Aorta (tissue), 5 donors: Measurements from ENCODE around the gene B4GALNT4. TPM values are rescaled to one million over a fixed set of nuclear protein-coding genes. Genes with fewer than 3 reads are reported as not detected.
"Not testable (repeated sequence)": the region's sequence is repeated elsewhere in the genome, so short reads cannot be mapped to it uniquely, and the experiment has no call there.

Experiments
- ATAC-seq: fragments of 200-7000 bp; cut with Tn5 transposase; one replicate; pipeline ENCODE4 v1.9.1; 2022; ENCODE audit warnings: moderate library complexity; ENCODE audit not compliant: low FRiP score
- DNase-seq, 2 donors: peaks; one replicate each; pipeline ENCODE4 v3.0.0-alpha.2; 2020
- H3K27ac ChIP-seq, 2 donors: one replicate each; pipeline ENCODE4 v1.5.1; 2013; ENCODE audit warnings: low read length in 2 of 2, mild to moderate bottlenecking in 2 of 2, moderate library complexity in 2 of 2, control low read depth in 1 of 2, inconsistent platforms in 1 of 2, low read depth in 1 of 2
- H3K27me3 ChIP-seq, 2 donors: one replicate each; pipeline ENCODE4 v1.6.1; 2013; ENCODE audit warnings: control low read depth in 1 of 2, low read length in 1 of 2, mild to moderate bottlenecking in 1 of 2, moderate library complexity in 1 of 2; ENCODE audit not compliant: insufficient read depth in 2 of 2, control insufficient read depth in 1 of 2
- H3K36me3 ChIP-seq, 2 donors: one replicate each; pipeline ENCODE4 v1.6.1; 2013; ENCODE audit warnings: control low read depth in 1 of 2, low read length in 1 of 2, mild to moderate bottlenecking in 1 of 2; ENCODE audit not compliant: insufficient read depth in 2 of 2, control insufficient read depth in 1 of 2
- H3K4me1 ChIP-seq, 2 donors: one replicate each; pipeline ENCODE4 v1.6.1; 2013; ENCODE audit warnings: low read length in 2 of 2, control low read depth in 1 of 2, mild to moderate bottlenecking in 1 of 2, moderate library complexity in 1 of 2; ENCODE audit not compliant: insufficient read depth in 2 of 2, control insufficient read depth in 1 of 2
- H3K4me3 ChIP-seq, 2 donors: one replicate each; pipeline ENCODE4 v1.5.1; 2013; ENCODE audit warnings: low read length in 2 of 2, control low read depth in 1 of 2, mild to moderate bottlenecking in 1 of 2
- H3K9me3 ChIP-seq: one replicate; pipeline ENCODE4 v1.6.1; 2013; ENCODE audit warnings: mild to moderate bottlenecking, low read length; ENCODE audit not compliant: control insufficient read depth
- WGBS, 2 donors: extraction: QIAGEN DNeasy Blood & Tissue Kit; methylation state at CpG; one replicate each; pipeline ENCODE4 v1.1.7; 2013; 5-methylcytosine and 5-hydroxymethylcytosine counted together
- intact Hi-C, 2 donors: fragments of 100-400 bp; cut with DNase I; formaldehyde crosslinking; loops; one replicate each; pipeline versions ENCODE4 v1.14.2 to v1.15.0; 2022
- long read RNA-seq, 2 donors: library from polyadenylated mRNA; unstranded; transcript quantifications; one replicate each; pipeline ENCODE4 v2.0.0, GENCODE V29; 2020 to 2021
- polyA plus RNA-seq, 2 donors: library from polyadenylated mRNA; stranded (reverse); fragments of 200-250 nt; gene quantifications; one replicate each; pipeline ENCODE4 v1.2.3, GENCODE V29; 2013
- total RNA-seq, 2 donors: library from RNA; stranded (reverse); fragmentation: NEBNext Ultra II Directional; extraction: Animal tissue kit (Norgen Biotek cat#: 25700); gene quantifications; one replicate each; pipeline ENCODE4 v1.2.1, GENCODE V29; 2021
- donor health status: healthy with polysubstance abuse.
- donor health status: Bipolar disorder and iron deficiency.
- donor health status: DM: no; HTN: no; CAD: no.
- donor health status: DM: no; HTN: no; CAD: no.
- donor health status: DM: yes; HTN: yes; CAD: no.

Gene B4GALNT4, protein sequence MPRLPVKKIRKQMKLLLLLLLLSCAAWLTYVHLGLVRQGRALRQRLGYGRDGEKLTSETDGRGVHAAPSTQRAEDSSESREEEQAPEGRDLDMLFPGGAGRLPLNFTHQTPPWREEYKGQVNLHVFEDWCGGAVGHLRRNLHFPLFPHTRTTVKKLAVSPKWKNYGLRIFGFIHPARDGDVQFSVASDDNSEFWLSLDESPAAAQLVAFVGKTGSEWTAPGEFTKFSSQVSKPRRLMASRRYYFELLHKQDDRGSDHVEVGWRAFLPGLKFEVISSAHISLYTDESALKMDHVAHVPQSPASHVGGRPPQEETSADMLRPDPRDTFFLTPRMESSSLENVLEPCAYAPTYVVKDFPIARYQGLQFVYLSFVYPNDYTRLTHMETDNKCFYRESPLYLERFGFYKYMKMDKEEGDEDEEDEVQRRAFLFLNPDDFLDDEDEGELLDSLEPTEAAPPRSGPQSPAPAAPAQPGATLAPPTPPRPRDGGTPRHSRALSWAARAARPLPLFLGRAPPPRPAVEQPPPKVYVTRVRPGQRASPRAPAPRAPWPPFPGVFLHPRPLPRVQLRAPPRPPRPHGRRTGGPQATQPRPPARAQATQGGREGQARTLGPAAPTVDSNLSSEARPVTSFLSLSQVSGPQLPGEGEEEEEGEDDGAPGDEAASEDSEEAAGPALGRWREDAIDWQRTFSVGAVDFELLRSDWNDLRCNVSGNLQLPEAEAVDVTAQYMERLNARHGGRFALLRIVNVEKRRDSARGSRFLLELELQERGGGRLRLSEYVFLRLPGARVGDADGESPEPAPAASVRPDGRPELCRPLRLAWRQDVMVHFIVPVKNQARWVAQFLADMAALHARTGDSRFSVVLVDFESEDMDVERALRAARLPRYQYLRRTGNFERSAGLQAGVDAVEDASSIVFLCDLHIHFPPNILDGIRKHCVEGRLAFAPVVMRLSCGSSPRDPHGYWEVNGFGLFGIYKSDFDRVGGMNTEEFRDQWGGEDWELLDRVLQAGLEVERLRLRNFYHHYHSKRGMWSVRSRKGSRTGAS
- total RNA-seq (1 to 10 TPM in 1 of 2 donors, under 1 TPM in 1; 0.58 to 3.2 TPM), polyA plus RNA-seq (1 to 10 TPM in 1 of 2 donors, under 1 TPM in 1; 0.38 to 4.6 TPM)
- long read RNA-seq, donor 1 = 0 reads
- long read RNA-seq, donor 2, partial matches to known transcripts = 1 of 2 reads
- long read RNA-seq, donor 2, other reads (novel, unspliced or antisense) = 0 of 2 reads

DNA sequence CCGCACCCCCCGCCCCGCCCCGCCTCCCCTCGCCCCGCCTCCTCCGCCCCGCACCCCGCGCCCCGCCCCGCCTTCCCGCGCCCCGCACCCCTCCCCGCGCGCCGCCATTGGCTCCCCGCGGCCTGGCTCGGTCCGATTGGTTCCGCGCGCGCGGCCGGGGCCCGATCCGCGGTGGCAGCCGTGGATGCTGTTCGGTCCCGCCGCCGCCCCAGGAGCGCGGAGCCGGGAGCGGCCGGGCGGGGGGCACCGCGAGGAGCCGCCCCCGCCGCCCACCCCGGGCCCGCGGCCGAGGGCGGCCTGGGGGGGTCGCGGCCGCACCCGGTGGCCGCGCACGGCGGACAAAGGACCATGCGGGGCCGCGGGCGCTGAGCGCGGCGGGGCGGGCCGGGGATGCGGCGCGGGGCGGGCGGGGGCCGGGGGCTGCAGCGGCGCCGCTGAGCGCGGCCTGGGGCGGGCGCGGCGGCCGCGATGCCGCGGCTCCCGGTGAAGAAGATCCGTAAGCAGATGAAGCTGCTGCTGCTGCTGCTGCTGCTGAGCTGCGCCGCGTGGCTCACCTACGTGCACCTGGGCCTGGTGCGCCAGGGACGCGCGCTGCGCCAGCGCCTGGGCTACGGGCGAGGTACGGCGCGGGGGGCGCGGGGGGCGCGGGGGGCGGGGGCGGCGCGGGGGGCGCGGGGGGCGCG is at the start of gene B4GALNT4:
B4GALNT4 (plus strand) TSS at position 164 of the 683 bp plus-strand sequence; CDS start at position 469, 305 bp downstream.
- no peaks in the 10 kb centered on the region for H3K4me1 ChIP-seq
- H3K27me3 ChIP-seq = no peaks in the 10 kb centered on the region
- peak within 1 kb of the TSS in 1 of 2 donors; percentile 12 for H3K4me3 ChIP-seq
- H3K27ac ChIP-seq = no peak within 1 kb of the TSS
- WGBS, 2 donors = 1% methylated on average over 36 to 117 of the region's 118 CpGs
- intact Hi-C loops = no loop called here
- no peaks in the 10 kb centered on the region for H3K36me3 ChIP-seq
- H3K9me3 ChIP-seq = no peaks in the 10 kb centered on the region
- DNase-seq = no peak
- ATAC-seq = no peak

DNA sequence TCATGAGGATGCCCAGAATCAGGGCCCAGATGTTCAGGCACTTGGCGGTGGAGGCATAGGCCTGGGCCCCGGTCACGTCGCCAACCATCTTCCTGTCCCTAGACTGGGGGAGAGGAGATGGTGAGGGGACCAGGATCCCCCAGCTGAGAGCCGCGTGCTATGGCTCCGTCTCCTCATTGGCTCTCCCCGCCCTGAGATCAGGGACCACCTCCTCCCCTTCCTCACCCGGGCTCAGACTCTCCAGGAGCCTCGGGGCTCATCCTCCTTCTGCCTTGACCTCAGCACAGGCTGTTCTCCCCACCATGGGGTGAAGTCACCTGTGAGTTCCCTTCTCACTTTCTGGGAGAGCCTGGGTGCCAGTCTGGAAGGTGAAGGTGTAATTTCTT is 49.4 kb upstream of the B4GALNT4 start:
- not testable (repeated sequence) for H3K9me3 ChIP-seq, H3K36me3 ChIP-seq, DNase-seq, H3K4me1 ChIP-seq, H3K27me3 ChIP-seq
- H3K27ac ChIP-seq = peak overlapping the region; percentile 58 to 97
- 0 to 2% methylated on average over 6 to 10 of the region's 10 CpGs for WGBS, 2 donors
- intact Hi-C loops = loop anchor here in 1 of 2 donors (5.0 kb wide), 1 partner anchor 37 kb away; no protein-coding TSS in a partner anchor
- ATAC-seq = peak; percentile 0
- peak overlapping the region in 1 of 2 donors; percentile 87 for H3K4me3 ChIP-seq

DNA sequence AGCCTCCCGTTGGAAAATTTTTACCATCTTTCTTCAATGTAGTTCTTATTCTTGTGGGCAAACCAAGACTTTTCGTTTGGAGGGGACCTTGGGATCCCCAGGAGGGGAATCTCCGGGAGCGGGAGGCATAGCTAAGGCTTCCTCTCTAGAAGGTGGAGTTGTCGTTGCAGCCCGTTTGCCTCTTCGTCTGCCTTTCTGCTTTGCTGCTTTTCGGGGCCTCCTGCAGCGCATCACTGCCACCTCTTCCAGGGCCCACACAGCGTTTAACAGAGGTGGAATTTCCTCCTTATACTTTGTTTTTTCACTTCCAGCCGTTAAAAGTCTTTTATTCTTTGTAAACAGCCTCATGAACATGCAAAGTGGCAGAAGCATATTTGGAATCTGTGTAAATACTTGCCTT is 45.1 kb upstream of the B4GALNT4 start:
- ATAC-seq (no peak), DNase-seq (peak in 1 of 2 donors; percentile 41)
- H3K27me3 ChIP-seq = no peaks in the 10 kb centered on the region
- H3K27ac ChIP-seq = no peak overlapping the region
- no peaks in the 10 kb centered on the region for H3K9me3 ChIP-seq
- H3K4me3 ChIP-seq = no peak overlapping the region
- intact Hi-C loops = loop anchor here in 1 of 2 donors (5.0 kb wide), 1 partner anchor 33 kb away; no protein-coding TSS in a partner anchor
- no peaks in the 10 kb centered on the region for H3K36me3 ChIP-seq
- no peaks in the 10 kb centered on the region for H3K4me1 ChIP-seq
- WGBS, 2 donors = 84 to 85% methylated on average over 11 of the region's 11 CpGs

DNA sequence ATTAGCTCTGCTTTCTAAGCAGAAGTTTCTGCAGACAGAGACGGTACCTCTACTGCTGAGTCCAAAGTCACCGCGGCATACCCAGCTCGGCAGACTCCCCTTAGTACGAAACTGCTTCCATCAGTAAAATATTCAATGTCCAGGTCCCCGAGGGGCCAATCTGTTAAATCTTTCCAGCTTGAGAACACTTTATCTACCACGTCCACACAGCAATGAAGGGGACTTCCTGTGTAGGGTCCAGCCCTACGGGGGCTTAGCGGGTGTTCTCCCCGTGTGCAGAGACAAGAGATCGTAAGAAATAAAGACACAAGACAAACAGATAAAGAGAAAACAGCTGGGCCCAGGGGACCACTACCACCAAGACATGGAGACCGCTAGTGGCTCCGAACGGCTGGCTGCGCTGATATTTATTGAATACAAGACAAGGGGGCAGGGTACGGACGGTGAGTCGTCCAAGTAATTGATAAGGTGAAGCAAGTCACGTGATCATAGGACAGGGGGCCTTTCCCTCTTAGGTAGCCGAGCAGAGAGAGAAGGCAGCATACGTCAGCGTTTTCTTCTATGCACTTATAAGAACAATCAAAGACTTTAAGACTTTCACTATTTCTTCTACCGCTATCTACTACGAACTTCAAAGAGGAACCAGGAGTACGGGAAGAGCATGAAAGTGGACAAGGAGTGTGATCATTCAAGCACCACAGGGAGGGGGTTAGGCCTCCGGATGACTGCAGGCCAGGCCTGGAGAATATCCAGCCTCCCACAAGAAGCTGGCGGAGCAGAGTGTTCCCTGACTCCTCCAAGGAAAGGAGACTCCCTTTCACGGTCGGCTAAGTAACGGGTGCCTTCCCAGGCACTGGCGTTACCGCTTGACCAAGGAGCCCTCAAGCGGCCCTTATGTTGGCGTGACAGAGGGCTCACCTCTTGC is 44.4 kb upstream of the B4GALNT4 start:
- not testable (repeated sequence) for H3K4me1 ChIP-seq
- intact Hi-C loops = loop anchor here in 1 of 2 donors (5.0 kb wide), 1 partner anchor 32 kb away; no protein-coding TSS in a partner anchor

DNA sequence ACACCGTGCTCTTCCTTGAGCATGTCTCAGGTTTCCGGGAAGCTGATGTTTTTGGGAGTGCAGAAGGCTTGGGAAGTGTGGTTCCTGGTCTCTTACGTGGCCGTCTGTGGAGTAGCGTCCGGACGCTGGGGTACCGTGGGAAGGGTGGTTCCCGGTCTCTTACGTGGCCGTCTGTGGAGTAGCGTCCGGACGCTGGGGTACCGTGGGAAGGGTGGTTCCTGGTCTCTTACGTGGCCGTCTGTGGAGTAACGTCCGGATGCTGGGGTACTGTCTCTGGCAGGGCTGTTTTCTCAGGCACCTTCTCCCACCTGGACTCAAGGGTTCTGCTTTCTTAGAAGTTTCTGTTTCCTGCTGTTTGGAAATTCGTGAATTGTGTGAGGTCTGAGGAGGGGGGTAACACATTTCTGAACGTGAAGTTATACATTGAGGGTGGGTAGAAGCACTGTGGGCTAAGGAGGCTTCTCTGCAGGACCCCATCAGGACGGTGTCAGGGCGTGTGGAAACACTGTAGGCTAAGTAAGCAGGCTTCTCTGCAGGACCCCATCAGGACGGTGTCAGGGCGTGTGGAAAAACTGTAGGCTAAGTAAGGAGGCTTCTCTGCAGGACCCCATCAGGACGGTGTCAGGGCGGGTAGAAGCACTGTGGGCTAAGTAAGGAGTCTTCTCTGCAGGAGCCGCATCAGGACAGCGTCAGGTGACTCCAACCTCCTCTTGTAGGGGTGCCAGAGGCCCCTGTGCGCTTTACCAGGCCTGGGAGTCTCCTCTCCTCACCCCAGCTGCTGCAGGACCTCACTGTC is 43.3 kb upstream of the B4GALNT4 start:
- no peak overlapping the region for H3K4me3 ChIP-seq
- intact Hi-C loops = no loop called here
- no peaks in the 10 kb centered on the region for H3K27me3 ChIP-seq
- H3K9me3 ChIP-seq = no peaks in the 10 kb centered on the region
- no peaks in the 10 kb centered on the region for H3K36me3 ChIP-seq
- ATAC-seq (peak; percentile 7), DNase-seq (peak in 1 of 2 donors; percentile 70)
- WGBS, 2 donors = 89 to 93% methylated on average over 30 of the region's 30 CpGs
- H3K4me1 ChIP-seq = no peaks in the 10 kb centered on the region
- H3K27ac ChIP-seq = no peak overlapping the region

More for the DNA sequence above, 44.4 kb upstream of the B4GALNT4 start:
- not testable (repeated sequence) for ATAC-seq, H3K4me3 ChIP-seq, H3K9me3 ChIP-seq, H3K36me3 ChIP-seq, H3K27ac ChIP-seq, H3K27me3 ChIP-seq
- WGBS, 2 donors = 49 to 51% methylated on average over 25 to 30 of the region's 34 CpGs
- peak in 1 of 2 donors; percentile 77 for DNase-seq

DNA sequence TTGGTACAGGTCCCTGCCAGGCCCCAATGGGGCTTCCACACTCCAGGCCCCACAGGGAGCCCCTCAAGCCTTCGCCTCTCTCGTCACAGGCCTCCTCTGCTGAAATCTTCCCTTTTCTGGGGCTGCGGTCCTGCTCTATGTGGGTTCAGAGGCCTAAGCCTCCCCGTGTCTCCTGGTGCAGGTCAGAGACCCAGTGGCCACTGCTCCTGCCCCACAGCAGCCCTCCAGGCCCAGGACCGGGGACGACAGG is 42.8 kb upstream of the B4GALNT4 start:
- no peaks in the 10 kb centered on the region for H3K27me3 ChIP-seq
- H3K27ac ChIP-seq = no peak overlapping the region
- intact Hi-C loops = no loop called here
- DNase-seq (no peak), ATAC-seq (peak; percentile 40)
- WGBS, 2 donors = 87 to 91% methylated on average over 6 of the region's 6 CpGs
- no peaks in the 10 kb centered on the region for H3K36me3 ChIP-seq
- no peak overlapping the region for H3K4me3 ChIP-seq
- no peaks in the 10 kb centered on the region for H3K9me3 ChIP-seq
- H3K4me1 ChIP-seq = no peaks in the 10 kb centered on the region

DNA sequence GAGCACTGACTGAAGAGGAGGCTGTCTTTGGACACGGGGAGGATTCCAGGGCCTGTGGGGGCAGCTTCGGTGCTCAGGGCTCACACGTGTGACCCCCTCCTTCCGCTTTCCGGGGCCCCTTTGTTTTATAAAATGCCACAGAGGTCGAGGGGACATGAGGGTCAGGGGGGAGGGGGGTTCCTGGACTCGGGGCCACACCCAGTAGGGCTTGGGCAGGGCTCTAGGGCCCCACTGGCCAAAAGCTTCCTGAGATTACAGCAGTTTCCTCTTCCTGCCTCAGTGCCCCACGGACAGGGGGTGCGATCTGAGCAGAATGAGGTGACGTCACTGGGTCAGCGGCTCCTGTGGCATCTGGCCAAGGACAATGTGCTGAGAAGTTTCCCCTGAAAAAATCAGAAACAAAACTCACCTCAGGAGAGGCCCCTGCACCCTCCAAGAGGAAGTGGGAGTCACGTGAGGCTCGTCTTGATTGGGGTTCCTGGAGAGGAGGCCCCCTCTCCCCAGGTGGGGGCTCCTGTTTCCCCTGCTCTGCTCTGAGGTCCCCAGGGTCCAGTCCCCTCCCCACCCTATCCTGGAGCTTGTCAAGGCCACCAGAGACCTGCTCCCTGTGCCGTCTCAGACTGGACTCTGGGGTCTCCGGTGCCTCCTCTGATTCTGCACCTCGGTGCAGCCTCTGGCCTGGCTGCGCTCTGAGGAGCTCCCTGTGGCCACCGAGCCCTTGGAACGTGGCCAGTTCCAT is 42.3 kb upstream of the B4GALNT4 start:
- Histone ChIP-seq H3K27me3 (no peaks in the 10 kb centered on the region), H3K9me3 (no peaks in the 10 kb centered on the region), H3K36me3 (no peaks in the 10 kb centered on the region), H3K4me1 (no peaks in the 10 kb centered on the region), H3K27ac (no peak overlapping the region), H3K4me3 (no peak overlapping the region)
- 37 to 40% methylated on average over 19 of the region's 19 CpGs for WGBS, 2 donors
- intact Hi-C loops = no loop called here
- DNase-seq (peak; percentile 91 to 92), ATAC-seq (peak; percentile 83)
